K562 (cell line): Measurements from ENCODE around the gene KIF1A. TPM values are rescaled to one million over a fixed set of nuclear protein-coding genes. Genes with fewer than 3 reads are reported as not detected.

Source experiments
- ATAC-seq: fragments of 200-7000 bp; cut with Tn5 transposase; 3 replicates; pipeline ENCODE4 v1.9.1; 2020; ENCODE audit warnings: moderate library complexity
- BruUV-seq: library from RNA; stranded (reverse); fragments of 400-500 nt; replicated peaks from 2 replicates; lab custom pipeline; 2021; lab: Mats Ljungman, UMichigan
- CTCF ChIA-PET: fragments of 300-600 bp; formaldehyde crosslinking; extraction: SDS; loops from one replicate; lab custom pipeline; 2021; ENCODE audit warnings: low intra/inter-chr PET ratio; lab: Yijun Ruan, JAX
- POLR2A ChIA-PET: fragments of 300-600, 350-650 bp; sonication (Branson Sonifier 250); formaldehyde crosslinking; extraction: SDS; loops from one replicate; lab custom pipeline; 2021; ENCODE audit warnings: antibody characterized with exemption, inconsistent platforms; lab: Yijun Ruan, JAX
- DNase-seq, 4 experiments: peaks; one replicate each; pipeline versions ENCODE4 v3.0.0 to v3.0.0-alpha.2; 2011 to 2018; ENCODE audit warnings: low spot score in 3 of 4, mixed read lengths in 3 of 4; ENCODE audit errors: extremely low read depth in 1 of 4
- FAIRE-seq: peaks from 2 replicates; lab custom pipeline; 2011; peaks lifted over from hg19 to GRCh38; lab: Jason Lieb, UNC
- H2AFZ ChIP-seq: 2 replicates; pipeline ENCODE4 v1.6.0; 2011; ENCODE audit warnings: low read depth, low read length, control low read depth, inconsistent platforms
- H3K27ac ChIP-seq: fragments of 200-600 bp; 3 replicates; pipeline ENCODE4 v1.8.0; 2011; ENCODE audit warnings: low read depth, mild to moderate bottlenecking, control low read depth, inconsistent platforms, low read length, moderate library complexity, mixed read lengths; ENCODE audit errors: extremely low read depth
- H3K27me3 ChIP-seq, 2 experiments: fragments of 300-600 bp in 1 of 2; 2 replicates in 1 of 2; 3 replicates in 1 of 2; pipeline versions ENCODE4 v1.6.0 to v1.8.0; 2011; ENCODE audit warnings: inconsistent platforms in 2 of 2, low read length in 2 of 2, mild to moderate bottlenecking in 1 of 2, mixed read lengths in 1 of 2, moderate library complexity in 1 of 2; ENCODE audit not compliant: control insufficient read depth in 2 of 2, insufficient read depth in 2 of 2
- H3K36me3 ChIP-seq: fragments of 300-600 bp; 3 replicates; pipeline ENCODE4 v1.8.0; 2011; ENCODE audit warnings: mild to moderate bottlenecking, low read length, inconsistent platforms; ENCODE audit not compliant: control insufficient read depth, insufficient read depth
- H3K4me1 ChIP-seq, 2 experiments: fragments of 200-600 bp in 1 of 2; replicated peaks in 1 of 2; 2 replicates in 1 of 2; 3 replicates in 1 of 2; pipeline versions ENCODE4 v1.5.1 to v1.8.0; 2011; ENCODE audit warnings: inconsistent platforms in 2 of 2, low read length in 2 of 2, mild to moderate bottlenecking in 1 of 2, mixed read lengths in 1 of 2, moderate library complexity in 1 of 2; ENCODE audit not compliant: control insufficient read depth in 2 of 2, insufficient read depth in 2 of 2
- H3K4me2 ChIP-seq: 2 replicates; pipeline ENCODE4 v1.6.1; 2011; ENCODE audit warnings: low read length, control low read depth, inconsistent platforms, mixed read lengths; ENCODE audit not compliant: insufficient read depth
- H3K4me3 ChIP-seq: fragments of 200-600 bp; sonication (generic), shearing (Covaris generic); 2 replicates; pipeline ENCODE4 v1.5.1; 2016; ENCODE audit warnings: control low read depth, inconsistent platforms
- H3K79me2 ChIP-seq: fragments of 200-600 bp; 3 replicates; pipeline ENCODE4 v1.8.0; 2011; ENCODE audit warnings: low read length, inconsistent platforms; ENCODE audit not compliant: control insufficient read depth, insufficient read depth
- H3K9ac ChIP-seq, 2 experiments: 2 replicates each; pipeline versions ENCODE4 v1.6.0 to v1.6.1; 2011; ENCODE audit warnings: low read depth in 2 of 2, low read length in 2 of 2, control low read depth in 1 of 2, inconsistent platforms in 1 of 2, mild to moderate bottlenecking in 1 of 2, mixed read lengths in 1 of 2; ENCODE audit not compliant: insufficient read depth in 1 of 2
- H3K9me1 ChIP-seq: one replicate; pipeline ENCODE4 v1.6.0; 2011; ENCODE audit warnings: inconsistent platforms, mild to moderate bottlenecking, low read length, moderate library complexity; ENCODE audit not compliant: control insufficient read depth, insufficient read depth
- H3K9me3 ChIP-seq: replicated peaks from 2 replicates; pipeline ENCODE4 v1.5.1; 2011; ENCODE audit warnings: low read depth, low read length, inconsistent platforms; ENCODE audit not compliant: control insufficient read depth, insufficient read depth
- H4K20me1 ChIP-seq: replicated peaks from 2 replicates; pipeline ENCODE4 v1.6.1; 2011; ENCODE audit warnings: low read length, inconsistent platforms, mixed read lengths; ENCODE audit not compliant: control insufficient read depth, insufficient read depth
- CHCHD3 ChIP-seq: fragments of 250-450 bp; sonication (Bioruptor Pico); IDR thresholded peaks from 2 replicates; pipeline ENCODE4 v2.1.2; 2022; ENCODE audit warnings: mild to moderate bottlenecking
- ETV1 ChIP-seq: fragments of 450-650 bp; conservative IDR thresholded peaks from 2 replicates; pipeline ENCODE4 v1.6.1; 2016; ENCODE audit warnings: missing genetic modification characterization, control low read depth, low read depth, missing compliant biosample characterization
- HMG20B ChIP-seq: fragments of 250-450 bp; sonication (Bioruptor Pico); IDR thresholded peaks from 2 replicates; pipeline ENCODE4 v1.5.0; 2021; ENCODE audit warnings: mild to moderate bottlenecking
- ILF3 ChIP-seq: fragments of 450-650 bp; IDR thresholded peaks from 2 replicates; pipeline ENCODE4 v1.6.1; 2018; ENCODE audit warnings: antibody characterized with exemption, mild to moderate bottlenecking, moderate library complexity, borderline replicate concordance
- NCOA6 ChIP-seq: fragments of 450-650 bp; IDR thresholded peaks from 2 replicates; pipeline ENCODE4 v1.6.1; 2017; ENCODE audit warnings: mild to moderate bottlenecking
- NFXL1 ChIP-seq: fragments of 450-650 bp; formaldehyde crosslinking; IDR thresholded peaks from 2 replicates; pipeline ENCODE4 v1.4.0; 2021; ENCODE audit warnings: mild to moderate bottlenecking
- RBM25 ChIP-seq: fragments of 200-400 bp; formaldehyde crosslinking; IDR thresholded peaks from 2 replicates; pipeline ENCODE4 v1.6.1; 2018; ENCODE audit warnings: low read length, low read depth, moderate library complexity; ENCODE audit not compliant: severe bottlenecking
- SMARCA5 ChIP-seq: fragments of 450-650 bp; IDR thresholded peaks from 2 replicates; pipeline ENCODE4 v1.6.1; 2016
- ZNF212 ChIP-seq: fragments of 450-650 bp; formaldehyde crosslinking; IDR thresholded peaks from 2 replicates; pipeline ENCODE4 v1.4.0; 2020; ENCODE audit warnings: mild to moderate bottlenecking
- ZNF316 ChIP-seq: fragments of 450-650 bp; IDR thresholded peaks from 2 replicates; pipeline ENCODE4 v1.6.1; 2016
- WGBS: fragments of 100-300 bp; shearing (Covaris generic); methylation state at CpG from one replicate; pipeline ENCODE4 v1.1.6; 2016; ENCODE audit warnings: low coverage, mixed read lengths; ENCODE audit not compliant: insufficient coverage; ENCODE audit errors: missing lambda C conversion rate; 5-methylcytosine and 5-hydroxymethylcytosine counted together
- in situ Hi-C: fragments of 300-500 bp; cut with MboI; formaldehyde crosslinking; loops from 4 replicates; pipeline ENCODE4 v1.15.0; 2018; ENCODE audit warnings: inconsistent platforms, mixed read lengths
- intact Hi-C: fragments of 100-400 bp; cut with micrococcal nuclease; formaldehyde crosslinking; loops from 2 replicates; pipeline ENCODE4 v1.14.2; 2022
- polyA plus RNA-seq, 8 experiments: library from polyadenylated mRNA; depleted of rRNA in 4 of 8; stranded (reverse) in 5 of 8; unstranded in 3 of 8; fragments of >200 nt; fragmentation: Nextera tagmentation in 2 of 8; fragmentation: Illumina TruSeq in 1 of 8; extraction: Ambion mirVana in 2 of 8; extraction: Trizol in 1 of 8; gene quantifications; 2 replicates each; pipeline versions ENCODE4 v1.2.1 to v1.2.3, GENCODE V29; 2011 to 2014; ENCODE audit warnings: inconsistent platforms in 1 of 8, missing spikeins in 1 of 8
- total RNA-seq, 7 experiments: library from RNA; depleted of rRNA in 6 of 7; stranded (reverse); fragments of >200 nt in 6 of 7; fragmentation: Illumina TruSeq in 2 of 7; extraction: Trizol in 2 of 7; gene quantifications; 2 replicates each; pipeline versions ENCODE4 v1.2.1 to v1.2.3, GENCODE V29; 2011 to 2021; ENCODE audit warnings: low replicate concordance in 1 of 7
- TF ChIP-seq, protein P1 (sequence below), 2 experiments: IDR thresholded peaks; 2 replicates each; pipeline ENCODE4 v1.6.1; 2011; ENCODE audit warnings: borderline replicate concordance in 1 of 2, control low read depth in 1 of 2, low read depth in 1 of 2, low read length in 1 of 2, mild to moderate bottlenecking in 1 of 2, mixed read lengths in 1 of 2, moderate library complexity in 1 of 2; ENCODE audit not compliant: insufficient read depth in 1 of 2, insufficient read length in 1 of 2, poor library complexity in 1 of 2, severe bottlenecking in 1 of 2; ENCODE audit errors: extremely low read depth in 1 of 2
- TF ChIP-seq, protein P2 (sequence below): fragments of 250-450 bp; sonication (Bioruptor Pico); IDR thresholded peaks from 2 replicates; pipeline ENCODE4 v1.8.0; 2021; ENCODE audit warnings: moderate library complexity, mild to moderate bottlenecking, inconsistent platforms

Gene KIF1A
- total and polyA plus RNA-seq, 9 of the 15 experiments (the other 6 are each of a cell fraction or from before 2014, with no cell fraction given) = 0.07 to 1.4 (median 0.45) TPM; not detected in 2

- Histone ChIP-seq H4K20me1 (no peaks in the 10 kb centered on the region), H3K9me1 (no peaks in the 10 kb centered on the region), H3K9ac (no peak overlapping the region), H3K27ac (no peak overlapping the region), H3K79me2 (no peaks in the 10 kb centered on the region), H3K4me2 (no peak overlapping the region), H3K36me3 (no peaks in the 10 kb centered on the region), H3K4me3 (no peak overlapping the region), H2AFZ (no peak overlapping the region), H3K27me3 (no peaks in the 10 kb centered on the region), H3K4me1 (no peaks in the 10 kb centered on the region), H3K9me3 (no peaks in the 10 kb centered on the region)
- TF ChIP-seq RBM25 (peak; percentile 58), ZNF212 (CRISPR knock-in tag) (no peak)
- in situ Hi-C loops (no loop called here), intact Hi-C loops (no loop called here)
- ATAC-seq (no peak), DNase-seq (no peak), FAIRE-seq (no peak)
- WGBS = 0% methylated on average over 5 of the region's 9 CpGs
- no TSS peak for BruUV-seq
- ChIA-PET POLR2A (no interaction called here), CTCF (no interaction called here)
Observed at GRCh38 chr2:240815761-240816583, 4.0 kb downstream of the KIF1A start.

DNA sequence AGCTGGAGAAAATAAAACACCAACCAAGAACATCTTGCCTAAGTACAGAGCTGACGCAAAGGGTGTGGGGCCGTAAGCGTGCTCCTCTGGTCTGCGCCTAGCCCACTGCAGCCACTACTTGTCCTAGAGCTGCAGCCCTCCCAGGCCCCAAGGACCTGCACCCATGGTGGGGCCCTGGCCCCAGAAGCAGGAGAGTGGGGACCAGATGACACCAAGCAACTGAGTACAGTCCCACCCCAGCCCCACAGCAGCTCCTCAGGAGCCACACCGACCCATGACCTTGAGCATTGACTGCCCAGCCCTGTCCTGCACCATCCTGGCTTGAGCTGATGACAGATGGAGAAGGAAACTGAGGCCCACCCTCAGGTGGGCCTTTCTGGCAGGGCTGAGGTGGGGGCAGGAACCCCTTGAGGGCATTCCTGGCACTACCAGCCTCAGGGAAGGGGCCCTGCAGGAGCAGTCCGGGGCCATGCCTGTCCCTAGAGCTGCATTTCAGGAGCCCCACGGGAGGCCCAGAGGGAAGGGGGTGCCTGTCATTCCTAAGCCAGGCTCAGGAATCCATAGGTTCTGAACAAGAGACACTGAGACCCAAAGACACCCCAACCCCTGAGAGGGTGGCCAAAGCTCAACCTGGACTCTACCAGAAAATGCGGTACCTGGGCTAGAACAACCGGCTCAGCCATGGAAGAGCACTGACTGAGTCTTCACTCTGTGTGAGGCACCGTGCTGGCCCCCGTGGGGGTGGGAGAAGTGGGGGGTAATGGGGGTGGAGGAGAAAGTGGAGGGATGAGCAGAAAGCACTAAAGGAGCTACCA is 4.9 kb downstream of the KIF1A start:
- in situ Hi-C loops (no loop called here), intact Hi-C loops (no loop called here)
- no TSS peak for BruUV-seq
- DNase-seq (no peak), FAIRE-seq (no peak), ATAC-seq (no peak)
- H3K27ac ChIP-seq = no peak overlapping the region
- no peaks in the 10 kb centered on the region for H3K79me2 ChIP-seq
- no peaks in the 10 kb centered on the region for H3K4me1 ChIP-seq
- no peak overlapping the region for H3K4me3 ChIP-seq
- H3K9ac ChIP-seq = no peak overlapping the region
- 19% methylated on average over 10 of the region's 11 CpGs for WGBS
- no peaks in the 10 kb centered on the region for H3K9me1 ChIP-seq
- no peaks in the 10 kb centered on the region for H4K20me1 ChIP-seq
- ChIA-PET CTCF (no interaction called here), POLR2A (interaction anchor here (1.0 kb wide), 1 partner anchor 9 kb away, joined by 3 read pairs; no protein-coding TSS in a partner anchor)
- no peak overlapping the region for H3K4me2 ChIP-seq
- H2AFZ ChIP-seq = no peak overlapping the region
- no peaks in the 10 kb centered on the region for H3K9me3 ChIP-seq
- no peaks in the 10 kb centered on the region for H3K36me3 ChIP-seq
- no peaks in the 10 kb centered on the region for H3K27me3 ChIP-seq
- TF ChIP-seq CHCHD3 (CRISPR knock-in tag) = no peak
- TF ChIP-seq, protein P1, sequence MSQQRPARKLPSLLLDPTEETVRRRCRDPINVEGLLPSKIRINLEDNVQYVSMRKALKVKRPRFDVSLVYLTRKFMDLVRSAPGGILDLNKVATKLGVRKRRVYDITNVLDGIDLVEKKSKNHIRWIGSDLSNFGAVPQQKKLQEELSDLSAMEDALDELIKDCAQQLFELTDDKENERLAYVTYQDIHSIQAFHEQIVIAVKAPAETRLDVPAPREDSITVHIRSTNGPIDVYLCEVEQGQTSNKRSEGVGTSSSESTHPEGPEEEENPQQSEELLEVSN (IDR thresholded peaks at IDR 0.05; ENCODE audit: borderline replicate concordance in 1 of 2, extremely low read depth in 1 of 2, insufficient read depth in 1 of 2, insufficient read length in 1 of 2, low read depth in 1 of 2, low read length in 1 of 2, poor library complexity in 1 of 2, severe bottlenecking in 1 of 2) = no peak
- TF ChIP-seq, protein P2, sequence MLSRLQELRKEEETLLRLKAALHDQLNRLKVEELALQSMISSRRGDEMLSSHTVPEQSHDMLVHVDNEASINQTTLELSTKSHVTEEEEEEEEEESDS (CRISPR knock-in tag) = no peak
- no peak for TF ChIP-seq NCOA6
- TF ChIP-seq ETV1 = no peak
- TF ChIP-seq NFXL1 (CRISPR knock-in tag) = no peak
- TF ChIP-seq ZNF316 = no peak
- TF ChIP-seq HMG20B (CRISPR knock-in tag) = no peak
- TF ChIP-seq SMARCA5 = no peak
- no peak for TF ChIP-seq ILF3
